HepG2 (cell line): Measurements from ENCODE around the gene DAAM1. TPM values are rescaled to one million over a fixed set of nuclear protein-coding genes. Genes with fewer than 3 reads are reported as not detected.

Experiments
- ADNP ChIP-seq: sonication (generic); formaldehyde crosslinking; IDR thresholded peaks from 2 replicates; pipeline ENCODE4 v1.4.0; 2020; ENCODE audit warnings: missing genetic modification reagents
- ATAD3A ChIP-seq: sonication (generic); formaldehyde crosslinking; IDR thresholded peaks from 2 replicates; pipeline ENCODE4 v1.4.0; 2020; ENCODE audit warnings: missing genetic modification reagents
- ATF4 ChIP-seq, 2 experiments: fragments of 450-650 bp in 1 of 2; sonication (generic) in 1 of 2; formaldehyde crosslinking; IDR thresholded peaks; 2 replicates each; pipeline versions ENCODE4 v1.5.0 to v1.8.0; 2020 to 2022; ENCODE audit warnings: mild to moderate bottlenecking in 1 of 2, missing genetic modification reagents in 1 of 2
- ATF7-NPFF ChIP-seq: sonication (generic); formaldehyde crosslinking; IDR thresholded peaks from 2 replicates; pipeline ENCODE4 v1.8.1; 2023; ENCODE audit warnings: mild to moderate bottlenecking, low read depth, missing genetic modification reagents, moderate library complexity
- E2F5 ChIP-seq: sonication (generic); formaldehyde crosslinking; conservative IDR thresholded peaks from 2 replicates; pipeline ENCODE4 v1.4.0; 2020; ENCODE audit warnings: missing genetic modification reagents
- ELF4 ChIP-seq: sonication (generic); formaldehyde crosslinking; IDR thresholded peaks from 2 replicates; pipeline ENCODE4 v1.5.0; 2020; ENCODE audit warnings: missing genetic modification reagents, mild to moderate bottlenecking, moderate library complexity, borderline replicate concordance
- ETV5 ChIP-seq: IDR thresholded peaks from 2 replicates; pipeline ENCODE4 v1.6.1; 2018; ENCODE audit warnings: missing biosample characterization, missing genetic modification reagents, inconsistent platforms, borderline replicate concordance
- FOXJ3 ChIP-seq: sonication (generic); formaldehyde crosslinking; IDR thresholded peaks from 2 replicates; pipeline ENCODE4 v1.4.0; 2020; ENCODE audit warnings: missing genetic modification reagents, mild to moderate bottlenecking, borderline replicate concordance
- FOXP1 ChIP-seq, 2 experiments: fragments of 450-650 bp in 1 of 2; IDR thresholded peaks; 2 replicates each; pipeline ENCODE4 v1.6.1; 2017 to 2018; ENCODE audit warnings: antibody characterized with exemption in 1 of 2
- HMG20B ChIP-seq: conservative IDR thresholded peaks from 2 replicates; pipeline ENCODE4 v1.6.1; 2016; ENCODE audit warnings: missing genetic modification reagents, missing compliant biosample characterization
- HOXA3 ChIP-seq: sonication (generic); formaldehyde crosslinking; IDR thresholded peaks from 2 replicates; pipeline ENCODE4 v1.5.0; 2020; ENCODE audit warnings: missing genetic modification reagents
- PBX2 ChIP-seq: IDR thresholded peaks from 2 replicates; pipeline ENCODE4 v1.6.1; 2016; ENCODE audit warnings: control low read depth
- PRDM10 ChIP-seq: sonication (generic); formaldehyde crosslinking; IDR thresholded peaks from 2 replicates; pipeline ENCODE4 v1.4.0; 2020; ENCODE audit warnings: low read depth, missing genetic modification reagents
- SALL1 ChIP-seq: sonication (generic); formaldehyde crosslinking; IDR thresholded peaks from 2 replicates; pipeline ENCODE4 v1.8.0; 2022; ENCODE audit warnings: mild to moderate bottlenecking, missing genetic modification reagents
- SAP130 ChIP-seq: IDR thresholded peaks from 2 replicates; pipeline ENCODE4 v1.6.1; 2016; ENCODE audit warnings: low read depth
- SP1 ChIP-seq, 2 experiments: fragments of 450-650 bp in 1 of 2; sonication (generic) in 1 of 2; formaldehyde crosslinking in 1 of 2; IDR thresholded peaks; 2 replicates each; pipeline versions ENCODE4 v1.4.0 to v1.6.1; 2016 to 2020; ENCODE audit warnings: missing genetic modification reagents in 1 of 2
- ZBTB20 ChIP-seq: sonication (generic); formaldehyde crosslinking; IDR thresholded peaks from 2 replicates; pipeline ENCODE4 v1.8.1; 2023; ENCODE audit warnings: missing genetic modification reagents, low read depth, mild to moderate bottlenecking, borderline replicate concordance
- ZNF101 ChIP-seq: sonication (generic); formaldehyde crosslinking; IDR thresholded peaks from 2 replicates; pipeline ENCODE4 v1.4.0; 2020; ENCODE audit warnings: mild to moderate bottlenecking, low read depth, missing genetic modification reagents, borderline replicate concordance
- ZNF143 ChIP-seq: sonication (generic); formaldehyde crosslinking; IDR thresholded peaks from 2 replicates; pipeline ENCODE4 v1.4.0; 2020; ENCODE audit warnings: missing genetic modification reagents
- ZNF264 ChIP-seq: sonication (generic); formaldehyde crosslinking; IDR thresholded peaks from 2 replicates; pipeline ENCODE4 v1.4.0; 2020; ENCODE audit warnings: missing genetic modification reagents
- ZNF33B ChIP-seq: sonication (generic); formaldehyde crosslinking; IDR thresholded peaks from 2 replicates; pipeline ENCODE4 v1.5.1; 2020; ENCODE audit warnings: mild to moderate bottlenecking, missing genetic modification reagents
- ZNF543 ChIP-seq: sonication (generic); formaldehyde crosslinking; IDR thresholded peaks from 2 replicates; pipeline ENCODE4 v1.4.0; 2020; ENCODE audit warnings: mild to moderate bottlenecking, missing genetic modification reagents
- ZNF567 ChIP-seq: sonication (generic); formaldehyde crosslinking; IDR thresholded peaks from 2 replicates; pipeline ENCODE4 v1.8.1; 2023; ENCODE audit warnings: mild to moderate bottlenecking, missing genetic modification reagents, borderline replicate concordance
- ZSCAN31 ChIP-seq: sonication (generic); formaldehyde crosslinking; IDR thresholded peaks from 2 replicates; pipeline ENCODE4 v1.5.0; 2020; ENCODE audit warnings: low read depth, mild to moderate bottlenecking, missing genetic modification reagents
- polyA plus RNA-seq, 8 experiments: library from polyadenylated mRNA; depleted of rRNA in 3 of 8; stranded (reverse) in 7 of 8; unstranded in 1 of 8; fragments of >200 nt; fragmentation: Illumina TruSeq in 4 of 8; extraction: Trizol in 4 of 8; gene quantifications; 2 replicates each; pipeline versions ENCODE4 v1.2.1 to v1.2.3, GENCODE V29; 2011 to 2016; ENCODE audit warnings: low read depth in 4 of 8, missing spikeins in 1 of 8, mixed read lengths in 1 of 8; ENCODE audit not compliant: insufficient read depth in 1 of 8
- total RNA-seq, 5 experiments: library from RNA; depleted of rRNA; stranded (reverse); fragments of >200 nt; fragmentation: Illumina TruSeq; extraction: Trizol; gene quantifications; 2 replicates each; pipeline ENCODE4 v1.2.3, GENCODE V29; 2016; ENCODE audit warnings: low read depth in 1 of 5

Gene DAAM1
- total and polyA plus RNA-seq, 2 of the 13 experiments (the other 11 are each of a cell fraction or from before 2014, with no cell fraction given) = 10.9 to 24.5 TPM

GRCh38 chr14:59161561-59162175 lies 26.8 kb upstream of the DAAM1 start (continued):
- TF ChIP-seq ELF4 (CRISPR knock-in tag) (peak; percentile 52; the same call in 1 of the 2 replicates), FOXJ3 (CRISPR knock-in tag) (peak; percentile 91), ZNF33B (CRISPR knock-in tag) (no peak), PRDM10 (CRISPR knock-in tag) (peak; percentile 94), ZNF543 (CRISPR knock-in tag) (no peak), HOXA3 (CRISPR knock-in tag) (peak; percentile 40; the same call in 1 of the 2 replicates), ZSCAN31 (CRISPR knock-in tag) (no peak), ETV5 (CRISPR knock-in tag) (peak; percentile 67; the same call in 1 of the 2 replicates), HMG20B (CRISPR knock-in tag) (0 out of 2 replicates have a peak, but pooled peaks have one; percentile 46), ATAD3A (CRISPR knock-in tag) (no peak), E2F5 (CRISPR knock-in tag) (no peak), ZNF264 (CRISPR knock-in tag) (0 out of 2 replicates have a peak, but pooled peaks have one; percentile 43), ATF7-NPFF (CRISPR knock-in tag) (no peak), ZNF143 (CRISPR knock-in tag) (no peak), ZNF567 (CRISPR knock-in tag) (no peak), ADNP (CRISPR knock-in tag) (no peak), ZBTB20 (no peak), PBX2 (CRISPR knock-in tag) (peak; percentile 60; the same call in 1 of the 2 replicates), SP1 (IDR thresholded peaks at IDR 0.05) (no peak), SP1 (CRISPR knock-in tag; IDR thresholded peaks at IDR 0.05) (no peak), SALL1 (CRISPR knock-in tag) (peak; percentile 75), ZNF101 (no peak), FOXP1 (IDR thresholded peaks at IDR 0.05) (0 out of 2 replicates have a peak, but pooled peaks have one; percentile 4), FOXP1 (CRISPR knock-in tag; IDR thresholded peaks at IDR 0.05) (no peak; the same call in 1 of the 2 replicates), SAP130 (peak; percentile 84), ATF4 (CRISPR knock-in tag; IDR thresholded peaks at IDR 0.05) (peak; percentile 73 to 97; a peak in 3 of 4 replicates)
